ENCODE measurements around the gene SBK2.

The SBK2 gene

DNA sequence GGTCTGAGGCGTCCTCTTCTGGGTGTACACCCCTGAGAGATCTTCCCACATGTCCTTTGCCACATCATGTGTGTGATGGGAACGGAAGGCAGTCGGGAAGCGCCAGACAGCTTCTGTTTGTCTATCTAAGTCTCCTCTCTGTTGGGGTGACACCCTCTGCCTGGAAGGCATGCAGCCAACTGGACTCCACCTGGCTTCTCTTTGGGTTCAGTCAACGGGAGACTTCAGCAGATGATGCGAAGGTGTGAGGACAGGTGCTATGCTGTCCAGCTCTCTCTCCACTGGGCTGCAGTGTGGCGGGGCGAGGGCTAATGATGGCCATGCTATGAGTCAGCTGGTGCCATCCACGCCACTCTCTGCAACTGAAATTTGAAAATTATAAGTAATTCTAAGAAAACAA, 22.8 kb upstream of the SBK2 start:
- Histone ChIP-seq H3K9ac (no peak overlapping the region), H3K4me3 (no peak overlapping the region), H4K20me1 (no peaks in the 10 kb centered on the region), H3K4me2 (no peak overlapping the region), H3K27me3 (no peaks in the 10 kb centered on the region), H3K4me1 (peaks cover 3% of the 10 kb centered on the region; the same call in 1 of the 2 replicates), H3K36me3 (no peaks in the 10 kb centered on the region), H3K27ac (no peak overlapping the region), H3K9me3 (peaks cover 6% of the 10 kb centered on the region)
- no peak for TF ChIP-seq Cebpa-rat (IDR thresholded peaks at IDR 0.05)

DNA sequence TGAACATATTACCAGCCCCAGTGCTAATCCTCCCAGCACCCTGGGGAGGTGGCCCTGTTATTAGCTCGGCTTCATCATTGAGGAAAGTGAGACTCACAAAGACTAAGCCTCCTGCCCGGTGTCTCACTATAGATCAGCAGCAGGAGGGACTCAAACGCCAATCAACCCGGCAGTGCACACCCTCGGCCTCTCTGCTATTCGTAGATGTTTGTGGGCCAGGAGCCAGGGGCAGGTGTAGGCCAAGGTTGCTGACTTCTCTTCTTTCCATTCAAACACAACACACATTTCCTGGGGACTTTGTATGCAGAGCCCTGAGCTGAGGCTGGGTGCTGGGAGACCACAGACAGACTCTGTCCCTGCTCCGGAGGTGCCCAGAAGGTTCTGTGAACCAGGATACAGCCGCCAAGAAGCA, 17.8 kb upstream of the SBK2 start:
- TF ChIP-seq Cebpa-rat (IDR thresholded peaks at IDR 0.05) = no peak
- Histone ChIP-seq H3K9me3 (no peaks in the 10 kb centered on the region), H4K20me1 (no peaks in the 10 kb centered on the region), H3K4me1 (peaks cover 39% of the 10 kb centered on the region), H3K4me2 (no peak overlapping the region), H3K9ac (no peak overlapping the region), H3K4me3 (no peak overlapping the region), H3K27me3 (no peaks in the 10 kb centered on the region), H3K36me3 (no peaks in the 10 kb centered on the region), H3K27ac (no peak overlapping the region)

DNA sequence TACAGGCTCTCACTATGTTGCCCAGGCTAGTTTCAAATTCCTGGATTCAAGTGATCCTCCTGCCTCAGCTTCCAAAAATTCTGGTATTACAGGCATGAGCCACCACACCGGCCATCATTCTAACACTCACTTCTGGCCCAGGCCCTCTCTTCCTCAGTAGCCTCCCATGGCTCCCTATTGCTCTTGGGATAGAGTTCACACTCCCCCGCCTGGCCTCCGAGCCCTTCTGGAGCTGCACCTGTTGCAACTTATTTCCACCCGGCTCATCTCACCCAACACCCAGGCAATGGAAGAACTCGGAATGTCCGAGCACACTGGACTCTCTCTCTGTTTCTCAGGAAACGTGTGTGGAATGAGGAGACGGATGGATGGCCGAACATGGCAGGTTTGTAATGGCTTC, 17.4 kb upstream of the SBK2 start:
- Histone ChIP-seq H4K20me1 (no peaks in the 10 kb centered on the region), H3K4me3 (no peak overlapping the region), H3K27me3 (no peaks in the 10 kb centered on the region), H3K4me2 (no peak overlapping the region), H3K36me3 (no peaks in the 10 kb centered on the region), H3K9me3 (no peaks in the 10 kb centered on the region), H3K9ac (no peak overlapping the region), H3K4me1 (peaks cover 44% of the 10 kb centered on the region), H3K27ac (no peak overlapping the region)
- TF ChIP-seq Cebpa-rat (IDR thresholded peaks at IDR 0.05) = no peak

DNA sequence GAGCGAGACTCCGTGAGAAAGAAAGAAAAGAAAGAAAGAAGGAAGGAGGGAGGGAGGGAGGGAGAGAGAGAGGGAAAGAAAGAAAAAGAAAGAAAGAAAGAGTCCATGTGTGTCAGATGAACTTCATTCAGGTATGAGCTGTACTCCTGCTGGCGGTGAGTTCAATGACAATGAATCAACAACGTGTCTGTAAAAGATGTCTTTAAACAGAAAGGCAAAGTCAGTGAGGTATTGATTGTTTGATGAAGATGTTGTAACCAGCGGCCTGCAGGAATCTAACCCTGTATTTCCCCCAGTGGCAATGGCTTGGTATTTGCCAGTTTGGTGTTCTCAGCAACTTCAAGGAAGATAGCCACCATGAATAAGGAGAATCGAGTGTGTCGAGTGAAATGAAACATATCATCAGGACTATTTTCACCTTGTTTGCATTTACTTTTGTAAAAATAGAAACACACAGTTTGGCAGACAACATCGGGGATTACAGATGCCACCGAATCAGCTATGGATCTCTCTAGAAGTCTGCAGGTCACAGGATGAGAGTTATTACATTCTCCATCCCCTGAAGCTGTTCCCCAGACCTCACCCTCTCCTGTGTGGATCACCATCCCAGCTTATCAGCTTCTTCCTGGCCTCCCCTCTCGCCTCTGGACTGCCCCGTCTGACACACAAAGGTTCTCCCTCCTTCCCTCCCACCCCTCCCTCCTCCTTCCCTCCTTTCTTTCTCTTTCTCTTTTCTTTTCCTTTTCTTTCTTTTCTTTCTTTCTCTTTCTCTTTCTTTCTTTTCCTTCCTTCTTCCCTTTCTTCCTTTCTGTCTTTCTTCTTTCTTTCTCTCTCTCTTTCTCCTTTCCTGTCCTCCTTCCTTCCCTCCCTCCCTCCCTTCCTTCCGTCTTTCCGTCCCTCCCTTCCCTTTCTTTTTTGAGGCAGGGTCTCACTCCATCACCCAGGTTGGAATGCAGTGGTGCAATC, 16.6 kb upstream of the SBK2 start:
- Histone ChIP-seq H4K20me1 (no peaks in the 10 kb centered on the region), H3K4me3 (no peak overlapping the region), H3K27ac (peak overlapping the region; percentile 20; the same call in 1 of the 2 replicates), H3K9ac (no peak overlapping the region), H3K9me3 (no peaks in the 10 kb centered on the region), H3K27me3 (no peaks in the 10 kb centered on the region), H3K4me2 (peak overlapping the region; percentile 45), H3K36me3 (no peaks in the 10 kb centered on the region), H3K4me1 (peaks cover 52% of the 10 kb centered on the region)
- TF ChIP-seq Cebpa-rat (IDR thresholded peaks at IDR 0.05) = no peak

DNA sequence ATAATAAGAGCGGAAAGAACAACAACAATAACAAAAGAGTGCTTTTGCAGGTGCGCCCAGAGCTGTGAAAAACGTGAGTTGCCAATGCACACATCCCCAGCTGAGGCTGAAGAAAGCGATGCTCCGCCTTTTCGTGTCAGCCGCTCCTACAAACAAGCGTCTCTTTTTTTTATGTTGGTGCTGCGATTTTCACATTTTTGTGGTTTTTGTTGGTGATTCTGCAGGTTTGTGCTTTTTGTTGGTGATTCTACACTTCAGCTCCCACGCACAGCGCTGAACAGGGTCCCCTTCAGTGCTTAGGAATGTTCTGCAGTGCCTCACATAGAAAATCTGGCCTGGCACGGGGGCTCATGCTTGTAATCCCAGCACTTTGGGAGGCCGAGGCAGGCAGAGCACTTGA, 15.7 kb upstream of the SBK2 start:
- Histone ChIP-seq H4K20me1 (no peaks in the 10 kb centered on the region), H3K27ac (peak overlapping the region; percentile 20; the same call in 1 of the 2 replicates), H3K4me1 (peaks cover 61% of the 10 kb centered on the region), H3K4me2 (peak overlapping the region; percentile 45), H3K9ac (no peak overlapping the region), H3K9me3 (no peaks in the 10 kb centered on the region), H3K4me3 (no peak overlapping the region), H3K36me3 (no peaks in the 10 kb centered on the region), H3K27me3 (no peaks in the 10 kb centered on the region)
- no peak for TF ChIP-seq Cebpa-rat (IDR thresholded peaks at IDR 0.05)

DNA sequence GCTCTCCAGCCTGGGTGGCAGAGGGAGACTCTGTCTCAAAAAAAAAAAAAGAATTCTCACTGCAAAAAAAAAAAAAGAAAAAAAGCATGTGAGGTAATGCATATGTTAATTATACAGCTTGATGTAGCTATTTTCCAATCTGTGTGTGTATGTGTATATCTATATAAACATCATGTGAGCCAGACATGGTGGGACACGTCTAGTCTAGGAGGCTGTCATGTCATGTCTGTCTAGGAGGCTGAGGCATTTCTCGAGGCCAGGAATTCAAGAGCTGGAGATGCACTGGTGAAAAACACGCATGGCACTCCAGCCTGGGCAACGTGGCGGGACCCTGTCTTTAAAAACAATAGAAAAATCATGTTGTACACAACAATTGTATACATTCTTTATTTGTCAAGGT, 15.3 kb upstream of the SBK2 start:
- TF ChIP-seq Cebpa-rat (IDR thresholded peaks at IDR 0.05) = no peak
- Histone ChIP-seq H3K4me3 (no peak overlapping the region), H3K36me3 (no peaks in the 10 kb centered on the region), H3K4me2 (peak overlapping the region; percentile 45), H3K4me1 (peaks cover 65% of the 10 kb centered on the region), H3K27ac (no peak overlapping the region), H3K27me3 (no peaks in the 10 kb centered on the region), H4K20me1 (no peaks in the 10 kb centered on the region), H3K9me3 (no peaks in the 10 kb centered on the region), H3K9ac (no peak overlapping the region)

DNA sequence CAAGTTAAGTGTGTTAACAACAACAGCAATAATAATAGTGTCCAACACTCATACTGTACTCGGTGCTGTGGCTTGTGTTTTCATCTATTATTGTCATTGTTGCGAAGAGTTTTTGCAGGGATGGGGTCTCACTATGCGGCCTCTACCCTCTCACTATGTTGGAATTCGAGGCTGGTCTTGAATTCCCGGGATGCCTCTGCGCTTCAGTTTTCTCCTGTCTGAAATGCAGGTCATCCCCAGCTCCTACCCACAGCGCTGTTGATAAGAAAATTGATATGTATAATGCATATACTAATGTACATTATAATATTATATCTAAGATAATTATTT, 13.4 kb upstream of the SBK2 start:
- peaks cover 84% of the 10 kb centered on the region for H3K4me1 ChIP-seq
- no peaks in the 10 kb centered on the region for H3K36me3 ChIP-seq
- peak overlapping the region; percentile 85 for H3K4me2 ChIP-seq
- no peaks in the 10 kb centered on the region for H3K9me3 ChIP-seq
- H3K27me3 ChIP-seq = no peaks in the 10 kb centered on the region
- peak overlapping the region; percentile 59 for H3K4me3 ChIP-seq
- no peak for TF ChIP-seq Cebpa-rat (IDR thresholded peaks at IDR 0.05)
- no peaks in the 10 kb centered on the region for H4K20me1 ChIP-seq
- peak overlapping the region; percentile 95 for H3K27ac ChIP-seq
- H3K9ac ChIP-seq = peak overlapping the region; percentile 72

DNA sequence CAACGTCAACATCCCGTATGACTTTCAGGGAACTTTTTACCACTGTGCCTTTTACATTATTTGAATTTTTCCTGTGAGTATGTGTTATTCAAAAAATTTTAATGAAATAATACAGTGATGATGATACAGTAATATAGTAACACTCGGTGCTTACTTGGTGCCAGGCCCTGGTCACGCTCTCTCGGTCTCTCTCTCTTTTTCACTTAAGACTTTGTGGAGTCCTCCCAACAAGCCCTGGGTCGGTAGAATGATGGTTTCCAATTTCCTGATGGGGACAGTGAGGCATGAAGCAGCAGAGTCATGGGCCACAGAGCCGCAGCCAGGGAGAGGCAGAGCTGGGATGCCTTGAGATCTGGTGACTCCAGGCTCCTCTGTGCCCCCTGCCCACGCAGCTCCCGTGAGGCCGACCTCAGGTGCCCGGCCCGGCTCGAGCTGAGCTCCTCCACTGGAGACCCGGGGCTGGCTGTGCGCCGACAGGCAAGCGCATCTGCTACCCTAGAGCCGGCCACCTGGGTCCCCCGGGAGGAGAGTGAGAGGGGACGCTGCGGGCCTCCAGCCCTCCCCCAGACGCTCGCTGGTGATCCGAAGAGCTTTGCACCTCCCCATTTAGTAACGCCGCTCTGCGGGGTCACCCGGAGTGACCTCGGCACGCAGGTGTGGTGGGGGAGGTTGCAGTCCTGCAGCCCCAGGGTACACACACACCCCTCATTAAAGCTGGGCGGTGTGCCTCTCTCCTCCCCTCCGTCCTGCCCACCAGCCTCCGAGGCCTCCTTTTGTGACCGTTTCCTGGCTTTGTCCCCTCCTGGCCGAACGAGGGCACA, 12.8 kb upstream of the SBK2 start:
- Histone ChIP-seq H3K27me3 (no peaks in the 10 kb centered on the region), H3K4me1 (peaks cover 90% of the 10 kb centered on the region), H3K4me2 (peak overlapping the region; percentile 85), H3K4me3 (peak overlapping the region; percentile 59), H3K36me3 (no peaks in the 10 kb centered on the region), H4K20me1 (no peaks in the 10 kb centered on the region), H3K9me3 (no peaks in the 10 kb centered on the region), H3K27ac (peak overlapping the region; percentile 95), H3K9ac (peak overlapping the region; percentile 72)
- TF ChIP-seq Cebpa-rat (IDR thresholded peaks at IDR 0.05) = no peak

DNA sequence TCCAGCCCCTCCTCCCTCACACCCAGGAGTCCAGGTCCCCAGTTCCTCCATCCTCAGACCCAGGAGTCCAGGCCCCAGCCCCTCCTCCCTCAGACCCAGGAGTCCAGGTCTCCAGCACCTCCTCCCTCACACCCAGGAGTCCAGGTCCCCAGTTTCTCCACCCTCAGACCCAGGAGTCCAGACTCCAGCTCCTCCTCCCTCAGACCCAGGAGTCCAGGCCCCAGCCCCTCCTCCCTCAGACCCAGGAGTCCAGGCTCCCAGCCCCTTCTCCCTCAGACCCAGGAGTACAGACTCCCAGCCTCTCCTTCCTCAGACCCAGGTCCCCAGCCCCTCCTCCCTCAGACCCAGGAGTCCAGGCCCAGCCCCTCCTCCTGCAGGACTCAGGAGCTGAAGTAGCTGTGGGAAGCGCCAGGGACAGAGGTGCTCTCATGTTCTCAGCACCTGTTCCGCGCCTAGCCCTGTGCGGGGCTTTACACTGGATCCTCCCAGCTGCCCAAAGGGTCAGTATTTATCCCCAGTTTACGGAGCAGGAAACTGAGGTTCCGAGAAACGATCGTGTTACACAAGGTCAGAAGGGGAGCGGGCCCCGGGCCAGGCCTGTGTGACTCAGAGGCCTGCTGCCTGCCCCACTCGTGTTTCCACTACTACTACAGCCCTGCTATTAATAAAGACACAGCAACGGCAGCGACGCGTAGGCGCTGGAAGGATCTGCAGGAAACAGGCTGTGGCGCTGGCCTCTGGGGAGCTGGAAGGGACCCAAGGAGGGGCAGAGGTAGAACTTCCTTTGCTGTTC, 10.1 kb upstream of the SBK2 start:
- H3K4me1 ChIP-seq = peaks cover 77% of the 10 kb centered on the region
- peak overlapping the region; percentile 47 for H3K4me3 ChIP-seq
- no peaks in the 10 kb centered on the region for H3K36me3 ChIP-seq
- H3K9ac ChIP-seq = peak overlapping the region; percentile 81
- no peak for TF ChIP-seq Cebpa-rat (IDR thresholded peaks at IDR 0.05)
- no peaks in the 10 kb centered on the region for H4K20me1 ChIP-seq
- H3K4me2 ChIP-seq = peak overlapping the region; percentile 85
- no peaks in the 10 kb centered on the region for H3K27me3 ChIP-seq
- no peaks in the 10 kb centered on the region for H3K9me3 ChIP-seq
- H3K27ac ChIP-seq = peak overlapping the region; percentile 95
